GM23338 (cell line): ENCODE measurements around the gene CDK11A. TPM values are rescaled to one million over a fixed set of nuclear protein-coding genes. Genes with fewer than 3 reads are reported as not detected.

ENCODE experiments used
- ATAC-seq: fragments of 200-7000 bp; cut with Tn5 transposase; 3 replicates; pipeline ENCODE4 v1.9.1; 2020
- DNase-seq: peaks from one replicate; pipeline ENCODE4 v3.0.0-alpha.2; 2015; ENCODE audit warnings: low spot score
- H2AFZ ChIP-seq: fragments of 200-600 bp; sonication (generic); 2 replicates; pipeline ENCODE4 v1.8.0; 2016; ENCODE audit warnings: antibody characterized with exemption, mild to moderate bottlenecking, moderate library complexity
- H3F3A ChIP-seq: fragments of 200-600 bp; sonication (generic); replicated peaks from 2 replicates; pipeline ENCODE4 v1.8.0; 2017; ENCODE audit warnings: antibody characterized with exemption, mixed run types, low read depth
- H3K27ac ChIP-seq: fragments of 200-600 bp; sonication (generic); 2 replicates; pipeline ENCODE4 v1.6.1; 2016; ENCODE audit warnings: low read depth
- H3K27me3 ChIP-seq: fragments of 200-600 bp; sonication (generic); 2 replicates; pipeline ENCODE4 v1.8.0; 2016; ENCODE audit warnings: mild to moderate bottlenecking, mixed run types, moderate library complexity; ENCODE audit not compliant: insufficient read depth
- H3K36me3 ChIP-seq: fragments of 200-600 bp; sonication (generic); 2 replicates; pipeline ENCODE4 v1.8.0; 2016; ENCODE audit warnings: mild to moderate bottlenecking; ENCODE audit not compliant: insufficient read depth
- H3K4me1 ChIP-seq: fragments of 200-600 bp; sonication (generic); 2 replicates; pipeline ENCODE4 v1.8.0; 2016; ENCODE audit warnings: mild to moderate bottlenecking, moderate library complexity; ENCODE audit not compliant: insufficient read depth
- H3K4me2 ChIP-seq: fragments of 200-600 bp; sonication (generic); 2 replicates; pipeline ENCODE4 v1.7.1; 2017; ENCODE audit warnings: mixed run types
- H3K4me3 ChIP-seq: fragments of 200-600 bp; sonication (generic); 2 replicates; pipeline ENCODE4 v1.6.1; 2016; ENCODE audit warnings: mixed run types
- H3K79me2 ChIP-seq: fragments of 200-600 bp; sonication (generic); replicated peaks from 2 replicates; pipeline ENCODE4 v1.8.0; 2017; ENCODE audit warnings: mild to moderate bottlenecking; ENCODE audit not compliant: insufficient read depth
- H3K9me2 ChIP-seq: fragments of 200-600 bp; sonication (generic); 2 replicates; pipeline ENCODE4 v1.8.0; 2017; ENCODE audit not compliant: insufficient read depth
- H4K20me1 ChIP-seq: fragments of 200-600 bp; sonication (generic); replicated peaks from 2 replicates; pipeline ENCODE4 v1.8.0; 2017; ENCODE audit warnings: mild to moderate bottlenecking; ENCODE audit not compliant: insufficient read depth
- H3K27ac Mint-ChIP-seq: 2 replicates; pipeline ENCODE4 v1.8.0; 2020; ENCODE audit warnings: inconsistent platforms, mild to moderate bottlenecking, moderate library complexity, mixed read lengths
- H3K27me3 Mint-ChIP-seq: 3 replicates; pipeline ENCODE4 v1.8.0; 2022; ENCODE audit warnings: low read depth, mild to moderate bottlenecking, moderate library complexity, mixed read lengths, inconsistent platforms; ENCODE audit not compliant: insufficient read depth, poor library complexity
- H3K36me3 Mint-ChIP-seq: 3 replicates; pipeline ENCODE4 v1.8.0; 2021; ENCODE audit warnings: low read depth, mild to moderate bottlenecking, inconsistent platforms, moderate library complexity, mixed read lengths
- H3K4me1 Mint-ChIP-seq: 3 replicates; pipeline ENCODE4 v1.8.0; 2020; ENCODE audit warnings: mild to moderate bottlenecking, inconsistent platforms, mixed read lengths
- H3K4me3 Mint-ChIP-seq: 3 replicates; pipeline ENCODE4 v1.8.0; 2021; ENCODE audit warnings: moderate library complexity, mild to moderate bottlenecking, inconsistent platforms, mixed read lengths
- H3K9me3 Mint-ChIP-seq: 3 replicates; pipeline ENCODE4 v1.8.0; 2020; ENCODE audit warnings: moderate library complexity, mild to moderate bottlenecking, inconsistent platforms, mixed read lengths
- JUNB ChIP-seq: IDR thresholded peaks from one replicate; pipeline ENCODE4 v1.6.1; 2016; ENCODE audit warnings: antibody characterized with exemption; ENCODE audit not compliant: unreplicated experiment
- NANOG ChIP-seq: IDR thresholded peaks from 2 replicates; pipeline ENCODE4 v1.6.1; 2016; ENCODE audit warnings: antibody characterized with exemption, borderline replicate concordance
- ZNF114 ChIP-seq: fragments of 250-450 bp; sonication (Bioruptor Pico); IDR thresholded peaks from 2 replicates; pipeline ENCODE4 v1.5.0; 2020; ENCODE audit warnings: mild to moderate bottlenecking, moderate library complexity
- polyA plus RNA-seq: library from polyadenylated mRNA; unstranded; fragments of >200 nt; fragmentation: Nextera tagmentation; extraction: Ambion mirVana; gene quantifications from 2 replicates; pipeline ENCODE4 v1.2.1, GENCODE V29; 2016
- total RNA-seq: library from RNA; depleted of rRNA; stranded (reverse); fragments of >200 nt; shearing (Covaris generic); gene quantifications from 2 replicates; pipeline ENCODE4 v1.2.3, GENCODE V29; 2014
- TF ChIP-seq, protein P1 (sequence below): IDR thresholded peaks from 2 replicates; pipeline ENCODE4 v1.6.1; 2016; ENCODE audit warnings: antibody characterized with exemption
- TF ChIP-seq, protein P2 (sequence below): fragments of 250-450 bp; sonication (Bioruptor Pico); IDR thresholded peaks from 2 replicates; pipeline ENCODE4 v1.5.0; 2020; ENCODE audit warnings: mild to moderate bottlenecking, moderate library complexity

Gene CDK11A
- total and polyA plus RNA-seq, 2 experiments from 2014 or later: 22.8 to 72.6 TPM

DNA sequence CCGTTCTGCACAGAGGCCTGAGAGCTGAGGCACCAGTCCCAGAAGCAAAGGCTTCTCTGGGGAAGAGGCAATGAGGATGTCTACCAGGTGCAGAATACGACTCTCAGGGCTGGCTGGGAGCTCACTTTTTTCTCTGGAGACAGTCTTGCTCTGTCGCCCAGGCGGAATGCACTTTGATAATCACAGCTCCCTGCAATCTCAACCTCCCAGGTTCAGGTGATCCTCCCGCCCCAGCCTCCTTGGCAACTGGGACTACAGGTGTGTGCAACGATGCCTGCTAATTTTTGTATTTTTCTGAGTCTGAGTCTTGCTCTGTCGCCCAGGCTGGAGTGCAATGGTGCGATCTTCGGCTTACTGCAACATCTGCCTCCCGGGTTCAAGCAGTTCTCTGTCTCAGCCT, 36.6 kb upstream of the CDK11A start (continued):
- no peak for TF ChIP-seq NANOG
- no peak for TF ChIP-seq ZNF114 (CRISPR knock-in tag)
- TF ChIP-seq, protein P1, sequence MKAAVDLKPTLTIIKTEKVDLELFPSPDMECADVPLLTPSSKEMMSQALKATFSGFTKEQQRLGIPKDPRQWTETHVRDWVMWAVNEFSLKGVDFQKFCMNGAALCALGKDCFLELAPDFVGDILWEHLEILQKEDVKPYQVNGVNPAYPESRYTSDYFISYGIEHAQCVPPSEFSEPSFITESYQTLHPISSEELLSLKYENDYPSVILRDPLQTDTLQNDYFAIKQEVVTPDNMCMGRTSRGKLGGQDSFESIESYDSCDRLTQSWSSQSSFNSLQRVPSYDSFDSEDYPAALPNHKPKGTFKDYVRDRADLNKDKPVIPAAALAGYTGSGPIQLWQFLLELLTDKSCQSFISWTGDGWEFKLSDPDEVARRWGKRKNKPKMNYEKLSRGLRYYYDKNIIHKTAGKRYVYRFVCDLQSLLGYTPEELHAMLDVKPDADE: no peak
- TF ChIP-seq JUNB: no peak
- TF ChIP-seq, protein P2, sequence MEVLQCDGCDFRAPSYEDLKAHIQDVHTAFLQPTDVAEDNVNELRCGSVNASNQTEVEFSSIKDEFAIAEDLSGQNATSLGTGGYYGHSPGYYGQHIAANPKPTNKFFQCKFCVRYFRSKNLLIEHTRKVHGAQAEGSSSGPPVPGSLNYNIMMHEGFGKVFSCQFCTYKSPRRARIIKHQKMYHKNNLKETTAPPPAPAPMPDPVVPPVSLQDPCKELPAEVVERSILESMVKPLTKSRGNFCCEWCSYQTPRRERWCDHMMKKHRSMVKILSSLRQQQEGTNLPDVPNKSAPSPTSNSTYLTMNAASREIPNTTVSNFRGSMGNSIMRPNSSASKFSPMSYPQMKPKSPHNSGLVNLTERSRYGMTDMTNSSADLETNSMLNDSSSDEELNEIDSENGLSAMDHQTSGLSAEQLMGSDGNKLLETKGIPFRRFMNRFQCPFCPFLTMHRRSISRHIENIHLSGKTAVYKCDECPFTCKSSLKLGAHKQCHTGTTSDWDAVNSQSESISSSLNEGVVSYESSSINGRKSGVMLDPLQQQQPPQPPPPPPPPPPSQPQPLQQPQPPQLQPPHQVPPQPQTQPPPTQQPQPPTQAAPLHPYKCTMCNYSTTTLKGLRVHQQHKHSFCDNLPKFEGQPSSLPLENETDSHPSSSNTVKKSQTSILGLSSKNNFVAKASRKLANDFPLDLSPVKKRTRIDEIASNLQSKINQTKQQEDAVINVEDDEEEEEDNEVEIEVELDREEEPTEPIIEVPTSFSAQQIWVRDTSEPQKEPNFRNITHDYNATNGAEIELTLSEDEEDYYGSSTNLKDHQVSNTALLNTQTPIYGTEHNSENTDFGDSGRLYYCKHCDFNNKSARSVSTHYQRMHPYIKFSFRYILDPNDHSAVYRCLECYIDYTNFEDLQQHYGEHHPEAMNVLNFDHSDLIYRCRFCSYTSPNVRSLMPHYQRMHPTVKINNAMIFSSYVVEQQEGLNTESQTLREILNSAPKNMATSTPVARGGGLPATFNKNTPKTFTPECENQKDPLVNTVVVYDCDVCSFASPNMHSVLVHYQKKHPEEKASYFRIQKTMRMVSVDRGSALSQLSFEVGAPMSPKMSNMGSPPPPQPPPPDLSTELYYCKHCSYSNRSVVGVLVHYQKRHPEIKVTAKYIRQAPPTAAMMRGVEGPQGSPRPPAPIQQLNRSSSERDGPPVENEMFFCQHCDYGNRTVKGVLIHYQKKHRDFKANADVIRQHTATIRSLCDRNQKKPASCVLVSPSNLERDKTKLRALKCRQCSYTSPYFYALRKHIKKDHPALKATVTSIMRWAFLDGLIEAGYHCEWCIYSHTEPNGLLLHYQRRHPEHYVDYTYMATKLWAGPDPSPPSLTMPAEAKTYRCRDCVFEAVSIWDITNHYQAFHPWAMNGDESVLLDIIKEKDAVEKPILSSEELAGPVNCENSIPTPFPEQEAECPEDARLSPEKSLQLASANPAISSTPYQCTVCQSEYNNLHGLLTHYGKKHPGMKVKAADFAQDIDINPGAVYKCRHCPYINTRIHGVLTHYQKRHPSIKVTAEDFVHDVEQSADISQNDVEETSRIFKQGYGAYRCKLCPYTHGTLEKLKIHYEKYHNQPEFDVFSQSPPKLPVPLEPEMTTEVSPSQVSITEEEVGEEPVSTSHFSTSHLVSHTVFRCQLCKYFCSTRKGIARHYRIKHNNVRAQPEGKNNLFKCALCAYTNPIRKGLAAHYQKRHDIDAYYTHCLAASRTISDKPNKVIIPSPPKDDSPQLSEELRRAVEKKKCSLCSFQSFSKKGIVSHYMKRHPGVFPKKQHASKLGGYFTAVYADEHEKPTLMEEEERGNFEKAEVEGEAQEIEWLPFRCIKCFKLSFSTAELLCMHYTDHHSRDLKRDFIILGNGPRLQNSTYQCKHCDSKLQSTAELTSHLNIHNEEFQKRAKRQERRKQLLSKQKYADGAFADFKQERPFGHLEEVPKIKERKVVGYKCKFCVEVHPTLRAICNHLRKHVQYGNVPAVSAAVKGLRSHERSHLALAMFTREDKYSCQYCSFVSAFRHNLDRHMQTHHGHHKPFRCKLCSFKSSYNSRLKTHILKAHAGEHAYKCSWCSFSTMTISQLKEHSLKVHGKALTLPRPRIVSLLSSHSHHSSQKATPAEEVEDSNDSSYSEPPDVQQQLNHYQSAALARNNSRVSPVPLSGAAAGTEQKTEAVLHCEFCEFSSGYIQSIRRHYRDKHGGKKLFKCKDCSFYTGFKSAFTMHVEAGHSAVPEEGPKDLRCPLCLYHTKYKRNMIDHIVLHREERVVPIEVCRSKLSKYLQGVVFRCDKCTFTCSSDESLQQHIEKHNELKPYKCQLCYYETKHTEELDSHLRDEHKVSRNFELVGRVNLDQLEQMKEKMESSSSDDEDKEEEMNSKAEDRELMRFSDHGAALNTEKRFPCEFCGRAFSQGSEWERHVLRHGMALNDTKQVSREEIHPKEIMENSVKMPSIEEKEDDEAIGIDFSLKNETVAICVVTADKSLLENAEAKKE (CRISPR knock-in tag): no peak

DNA sequence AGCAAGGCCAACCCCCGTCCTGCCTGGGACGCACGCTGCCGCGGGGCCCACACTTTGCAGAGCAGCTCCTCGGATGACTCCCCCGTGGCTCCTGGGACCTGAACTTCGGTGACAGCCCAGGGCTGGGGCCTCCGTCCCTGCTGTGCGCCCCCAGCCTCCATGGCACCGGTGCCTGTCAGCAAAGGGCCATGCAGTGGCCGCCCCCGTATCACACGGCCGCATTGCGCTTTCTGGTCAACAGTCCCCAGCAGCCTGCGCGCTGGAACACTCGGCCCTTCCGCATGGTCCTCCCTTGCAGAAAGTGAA, 36.1 kb upstream of the CDK11A start:
- H3K4me3 Mint-ChIP-seq: no peak overlapping the region
- Histone ChIP-seq H3F3A (no peaks in the 10 kb centered on the region), H3K9me2 (no peaks in the 10 kb centered on the region), H3K27me3 (no peaks in the 10 kb centered on the region), H3K4me1 (no peaks in the 10 kb centered on the region), H3K36me3 (peaks cover 26% of the 10 kb centered on the region), H4K20me1 (peaks cover 27% of the 10 kb centered on the region), H2AFZ (no peak overlapping the region), H3K27ac (no peak overlapping the region), H3K4me3 (no peak overlapping the region), H3K79me2 (peaks cover 49% of the 10 kb centered on the region), H3K4me2 (no peak overlapping the region)
- DNase-seq (no peak), ATAC-seq (no peak)
- peaks cover 14% of the 10 kb centered on the region for H3K27me3 Mint-ChIP-seq
- no peaks in the 10 kb centered on the region for H3K4me1 Mint-ChIP-seq
- peaks cover 79% of the 10 kb centered on the region for H3K36me3 Mint-ChIP-seq
- TF ChIP-seq JUNB (no peak), ZNF114 (CRISPR knock-in tag) (no peak)
- no peaks in the 10 kb centered on the region for H3K9me3 Mint-ChIP-seq
- no peak overlapping the region for H3K27ac Mint-ChIP-seq
